Measurements from ENCODE around the gene SMIM3.

- no peak for TF ChIP-seq CTCF (IDR thresholded peaks at IDR 0.05; ENCODE audit: insufficient read depth, low read length, poor library complexity, severe bottlenecking)
- no peak for TF ChIP-seq EZH2phosphoT487 (conservative IDR thresholded peaks at IDR 0.05; ENCODE audit: low read length)
Observed at GRCh38 chr5:150774145-150774544, 4.4 kb upstream of the SMIM3 start.
